Natural killer cell treated with Interleukin-12 subunit alpha and Interleukin-12 subunit beta and Interleukin-15 and Interleukin-18, amount 100 ng/mL, for 72 hours (primary cell): ENCODE measurements around the gene ASPHD2. TPM values are rescaled to one million over a fixed set of nuclear protein-coding genes. Genes with fewer than 3 reads are reported as not detected.

Experiments used
- ATAC-seq, 2 donors: fragments of 150-1000 bp; cut with Tn5 transposase in 1 of 2; sonication (Bioruptor Pico), chemical (Tn5 transposase) in 1 of 2; 2 replicates each; pipeline ENCODE4 v1.10.0; 2021
- DNase-seq: peaks from one replicate; pipeline ENCODE4 v3.0.0; 2022; ENCODE audit warnings: low spot score
- H3K27ac Mint-ChIP-seq, 2 donors: 1 replicate in 1 of 2; 2 replicates in 1 of 2; pipeline ENCODE4 v1.8.0; 2022; ENCODE audit warnings: mixed read lengths in 2 of 2, mild to moderate bottlenecking in 1 of 2, moderate library complexity in 1 of 2
- H3K27me3 Mint-ChIP-seq, 2 donors: 1 replicate in 1 of 2; 2 replicates in 1 of 2; pipeline ENCODE4 v1.8.0; 2022; ENCODE audit warnings: mixed read lengths in 2 of 2
- H3K36me3 Mint-ChIP-seq: one replicate; pipeline ENCODE4 v1.8.0; 2022; ENCODE audit warnings: mixed read lengths
- H3K4me1 Mint-ChIP-seq, 2 donors: 1 replicate in 1 of 2; 2 replicates in 1 of 2; pipeline ENCODE4 v1.8.0; 2022; ENCODE audit warnings: low read depth in 2 of 2, mixed read lengths in 2 of 2, mild to moderate bottlenecking in 1 of 2
- H3K4me3 Mint-ChIP-seq: one replicate; pipeline ENCODE4 v1.8.0; 2022; ENCODE audit warnings: mixed read lengths
- H3K9me3 Mint-ChIP-seq: 2 replicates; pipeline ENCODE4 v1.8.0; 2022; ENCODE audit warnings: mixed read lengths
- total RNA-seq, 2 donors: library from RNA; stranded (reverse); gene quantifications; one replicate each; pipeline ENCODE4 v1.2.3, GENCODE V29; 2022

Gene ASPHD2
- total RNA-seq: 10 to 100 TPM in 1 of 2 donors, 1 to 10 TPM in 1; 8.5 to 13.6 TPM

DNA sequence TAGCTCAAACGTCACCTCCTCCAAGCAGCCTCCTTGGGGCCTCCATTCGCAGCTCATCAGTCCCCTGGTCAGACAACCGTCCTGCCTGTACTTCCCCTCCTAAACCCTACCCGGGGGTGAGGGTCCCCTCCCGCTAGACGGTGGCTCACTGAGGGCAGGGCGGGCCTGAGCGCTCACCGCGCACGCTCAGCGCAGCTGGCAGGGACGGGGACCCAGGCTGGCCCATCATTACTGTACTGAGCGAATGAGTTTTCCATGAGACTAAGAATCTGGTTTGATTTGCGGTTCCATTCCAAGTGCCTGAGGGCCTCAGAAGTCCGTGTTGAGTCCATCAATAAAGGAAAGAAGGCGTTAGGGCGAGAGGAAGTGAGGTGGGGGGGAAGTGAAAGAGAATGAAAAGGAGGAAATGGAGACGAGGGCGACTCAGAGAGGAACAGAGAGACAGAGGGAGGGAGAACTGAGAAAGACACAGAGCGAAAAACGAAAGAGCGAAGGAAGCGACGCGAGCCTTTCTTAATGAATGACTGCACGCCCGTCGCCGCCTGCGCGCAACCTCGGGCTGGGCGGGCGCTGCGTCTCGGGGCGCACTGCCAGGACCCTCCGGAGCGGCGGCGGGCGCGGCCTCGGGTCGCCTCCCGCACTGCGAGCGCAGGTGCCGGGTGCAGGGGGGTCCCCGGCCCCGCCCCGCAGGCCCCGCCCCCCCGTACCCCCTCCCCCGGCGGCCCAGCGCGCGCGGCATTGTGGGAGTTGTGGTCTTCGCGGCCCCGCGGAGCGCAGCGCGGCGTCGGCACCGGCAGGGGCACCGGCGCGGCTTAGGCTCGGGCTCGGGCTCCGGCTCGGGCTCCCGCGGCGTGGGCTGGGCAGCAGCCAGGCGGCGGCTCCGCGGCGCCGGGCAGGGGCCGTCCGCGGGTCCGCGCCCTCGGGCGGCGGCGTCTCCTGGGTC lies at the start of gene ASPHD2:
Gene ASPHD2 (plus strand): TSS at position 746 of the 943 bp plus-strand sequence. CDS start 4,356 bp downstream, outside the sequence.
- peak within 1 kb of the TSS; percentile 95 for H3K4me3 Mint-ChIP-seq
- peak; percentile 88 to 91 for ATAC-seq
- H3K4me1 Mint-ChIP-seq: peaks cover 43 to 50% of the 10 kb centered on the region in 2 donors
- peaks cover 0 to 4% of the 10 kb centered on the region in 2 donors for H3K27me3 Mint-ChIP-seq
- peak; percentile 82 for DNase-seq
- H3K9me3 Mint-ChIP-seq: no peaks in the 10 kb centered on the region
- peak within 1 kb of the TSS; percentile 94 to 95 for H3K27ac Mint-ChIP-seq
- peaks cover 7% of the 10 kb centered on the region for H3K36me3 Mint-ChIP-seq

GRCh38 chr22:26380072-26380830 lies 48.8 kb upstream of the ASPHD2 start:
- no peaks in the 10 kb centered on the region for H3K9me3 Mint-ChIP-seq
- H3K27me3 Mint-ChIP-seq: peaks cover 36 to 52% of the 10 kb centered on the region in 2 donors
- H3K4me1 Mint-ChIP-seq: peaks cover 5 to 6% of the 10 kb centered on the region in 2 donors
- no peak overlapping the region for H3K27ac Mint-ChIP-seq
- H3K36me3 Mint-ChIP-seq: no peaks in the 10 kb centered on the region
- no peak overlapping the region for H3K4me3 Mint-ChIP-seq
- DNase-seq (no peak), ATAC-seq (no peak)

DNA sequence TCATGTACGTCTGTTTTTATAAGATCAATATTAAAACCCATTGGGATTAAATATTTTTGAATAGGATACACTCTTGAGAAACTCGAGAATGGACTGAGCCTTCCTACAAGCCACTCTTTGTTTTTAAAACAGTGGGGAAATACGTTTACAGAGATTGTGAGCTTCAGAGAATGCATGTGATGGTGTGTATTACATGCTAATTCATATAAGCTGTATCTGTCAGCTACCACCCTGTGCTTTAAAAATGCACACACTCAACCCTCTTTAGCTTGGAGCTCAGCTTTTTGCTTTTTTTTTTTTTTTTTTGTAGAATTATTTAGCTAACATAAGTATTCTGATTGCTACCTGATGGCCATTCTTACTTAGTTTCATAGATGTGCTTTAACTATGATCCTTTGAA lies 46.3 kb upstream of the ASPHD2 start:
- Mint-ChIP-seq H3K9me3 (no peaks in the 10 kb centered on the region), H3K4me3 (no peak overlapping the region), H3K27me3 (peaks cover 28 to 34% of the 10 kb centered on the region in 2 donors), H3K27ac (no peak overlapping the region), H3K36me3 (no peaks in the 10 kb centered on the region), H3K4me1 (peaks cover under 1% of the 10 kb centered on the region in 2 donors)
- ATAC-seq: no peak
- no peak for DNase-seq

- Mint-ChIP-seq H3K36me3 (no peaks in the 10 kb centered on the region), H3K4me1 (no peaks in the 10 kb centered on the region), H3K9me3 (no peaks in the 10 kb centered on the region), H3K27ac (no peak overlapping the region), H3K27me3 (peaks cover 25 to 35% of the 10 kb centered on the region in 2 donors), H3K4me3 (no peak overlapping the region)
- ATAC-seq (no peak), DNase-seq (no peak)
These were observed 45.0 kb upstream of the ASPHD2 start for GRCh38 chr22:26383968-26384556.

GRCh38 chr22:26385164-26385563 lies 43.9 kb upstream of the ASPHD2 start:
- Mint-ChIP-seq H3K36me3 (no peaks in the 10 kb centered on the region), H3K27ac (no peak overlapping the region), H3K4me3 (no peak overlapping the region), H3K4me1 (no peaks in the 10 kb centered on the region), H3K9me3 (no peaks in the 10 kb centered on the region), H3K27me3 (peaks cover 23 to 35% of the 10 kb centered on the region in 2 donors)
- DNase-seq (no peak), ATAC-seq (no peak)

DNA sequence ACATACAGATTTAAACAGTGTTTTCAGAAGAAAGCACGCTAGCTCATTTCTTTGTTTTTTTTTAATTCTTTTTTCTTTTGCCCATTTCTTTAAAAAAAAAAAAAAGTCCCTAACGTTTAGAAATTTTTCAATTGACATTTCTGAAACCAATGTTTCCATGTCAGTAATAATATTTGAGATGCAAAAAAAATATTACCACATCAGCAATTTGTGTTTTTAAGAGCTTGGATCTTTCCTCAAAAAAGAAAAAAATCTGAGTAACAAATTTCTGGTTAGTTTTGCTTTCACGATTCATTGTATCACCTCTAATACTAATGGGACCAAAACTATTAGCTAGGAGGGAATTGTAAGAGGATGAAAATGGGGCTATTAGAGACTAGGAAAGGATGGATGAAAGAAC lies 39.9 kb upstream of the ASPHD2 start:
- no peak for ATAC-seq
- no peaks in the 10 kb centered on the region for H3K36me3 Mint-ChIP-seq
- H3K4me3 Mint-ChIP-seq: no peak overlapping the region
- H3K9me3 Mint-ChIP-seq: no peaks in the 10 kb centered on the region
- DNase-seq: no peak
- H3K4me1 Mint-ChIP-seq: no peaks in the 10 kb centered on the region
- peaks cover 19 to 21% of the 10 kb centered on the region in 2 donors for H3K27me3 Mint-ChIP-seq
- H3K27ac Mint-ChIP-seq: no peak overlapping the region

DNA sequence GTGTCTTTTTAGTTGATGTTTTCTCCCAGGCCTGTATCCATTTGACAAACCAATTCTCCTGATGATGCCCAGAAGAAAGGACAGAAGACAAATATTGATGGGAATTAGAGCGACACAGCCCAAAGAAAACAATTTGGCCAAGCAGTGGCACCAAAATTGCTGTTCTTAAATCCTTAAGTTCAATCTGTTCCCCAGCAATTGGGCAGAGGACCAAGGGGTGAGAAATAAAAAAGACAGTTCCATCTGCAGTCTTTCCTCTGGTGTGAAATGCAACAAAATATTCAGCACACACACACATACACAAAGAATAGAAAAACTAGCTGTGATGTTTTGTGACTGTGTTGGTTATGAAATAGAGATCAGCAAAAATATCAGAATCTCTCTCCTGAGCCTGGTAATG lies 38.0 kb upstream of the ASPHD2 start:
- DNase-seq: no peak
- Mint-ChIP-seq H3K9me3 (no peaks in the 10 kb centered on the region), H3K27me3 (peaks cover 15 to 18% of the 10 kb centered on the region in 2 donors), H3K4me1 (no peaks in the 10 kb centered on the region), H3K27ac (no peak overlapping the region), H3K36me3 (no peaks in the 10 kb centered on the region), H3K4me3 (no peak overlapping the region)
- ATAC-seq: no peak

- ATAC-seq: no peak
- no peaks in the 10 kb centered on the region for H3K36me3 Mint-ChIP-seq
- H3K4me3 Mint-ChIP-seq: no peak overlapping the region
- H3K9me3 Mint-ChIP-seq: no peaks in the 10 kb centered on the region
- H3K27ac Mint-ChIP-seq: no peak overlapping the region
- DNase-seq: no peak
- no peaks in the 10 kb centered on the region for H3K4me1 Mint-ChIP-seq
- H3K27me3 Mint-ChIP-seq: peaks cover 15 to 18% of the 10 kb centered on the region in 2 donors
These were observed 37.4 kb upstream of the ASPHD2 start for GRCh38 chr22:26391623-26392022.

DNA sequence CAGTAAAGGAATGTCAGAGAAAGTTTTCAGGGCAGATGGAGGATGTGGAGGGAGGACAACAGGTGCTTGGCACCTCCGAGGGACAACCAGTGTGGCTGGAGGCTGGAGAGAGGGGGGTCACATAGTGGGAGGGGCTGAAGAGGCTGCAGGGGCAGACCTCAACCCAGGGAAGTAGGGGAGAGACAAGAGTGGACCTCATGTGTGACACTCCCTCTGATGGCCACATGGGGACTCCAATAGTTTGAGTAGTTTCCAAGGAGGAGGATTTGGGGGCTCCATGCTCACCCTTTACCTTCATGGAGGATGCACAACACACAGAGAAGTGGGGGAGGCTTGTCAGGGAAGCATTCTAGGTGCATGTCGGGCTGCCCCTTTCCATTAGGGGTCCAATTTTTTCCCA lies 35.1 kb upstream of the ASPHD2 start:
- Mint-ChIP-seq H3K27ac (no peak overlapping the region), H3K4me1 (no peaks in the 10 kb centered on the region), H3K4me3 (no peak overlapping the region), H3K36me3 (no peaks in the 10 kb centered on the region), H3K9me3 (no peaks in the 10 kb centered on the region), H3K27me3 (peaks cover 7 to 15% of the 10 kb centered on the region in 2 donors)
- no peak for ATAC-seq
- DNase-seq: no peak

- Mint-ChIP-seq H3K9me3 (no peaks in the 10 kb centered on the region), H3K4me3 (no peak overlapping the region)
These were observed 34.3 kb upstream of the ASPHD2 start for GRCh38 chr22:26394777-26395176.

GRCh38 chr22:26395926-26396325 lies 33.1 kb upstream of the ASPHD2 start:
- ATAC-seq: no peak
- Mint-ChIP-seq H3K4me1 (no peaks in the 10 kb centered on the region), H3K27ac (no peak overlapping the region), H3K9me3 (no peaks in the 10 kb centered on the region), H3K36me3 (no peaks in the 10 kb centered on the region), H3K27me3 (peaks cover 7 to 13% of the 10 kb centered on the region in 2 donors), H3K4me3 (no peak overlapping the region)
- no peak for DNase-seq

More at GRCh38 chr22:26394777-26395176, 34.3 kb upstream of the ASPHD2 start:
- DNase-seq (no peak), ATAC-seq (no peak)
- Mint-ChIP-seq H3K4me1 (no peaks in the 10 kb centered on the region), H3K36me3 (no peaks in the 10 kb centered on the region), H3K27me3 (peaks cover 7 to 13% of the 10 kb centered on the region in 2 donors), H3K27ac (no peak overlapping the region)

GRCh38 chr22:26398741-26399153 lies 30.3 kb upstream of the ASPHD2 start:
- Mint-ChIP-seq H3K4me1 (no peaks in the 10 kb centered on the region), H3K27me3 (peaks cover 10 to 19% of the 10 kb centered on the region in 2 donors), H3K4me3 (no peak overlapping the region), H3K9me3 (no peaks in the 10 kb centered on the region), H3K27ac (no peak overlapping the region), H3K36me3 (no peaks in the 10 kb centered on the region)
- ATAC-seq (peak in 1 of 2 donors; percentile 62), DNase-seq (no peak)

DNA sequence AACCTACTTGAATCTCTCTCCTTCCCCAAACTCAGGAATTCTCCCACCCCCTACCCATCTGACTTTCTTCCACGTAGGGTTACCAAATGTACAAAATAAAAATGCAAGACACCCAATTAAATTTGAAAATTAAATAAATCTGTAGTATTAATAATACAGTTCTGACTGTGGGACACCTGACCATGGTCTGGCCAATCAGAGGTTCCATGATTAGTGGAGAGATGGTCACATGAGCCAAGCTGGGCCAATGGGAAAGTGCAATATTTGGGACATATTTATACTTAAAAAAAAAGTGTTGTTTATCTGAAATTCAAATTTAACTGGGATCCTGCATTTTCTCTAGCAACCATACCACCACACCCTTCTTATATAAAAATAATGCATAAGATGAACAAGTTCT lies 29.8 kb upstream of the ASPHD2 start:
- Mint-ChIP-seq H3K4me3 (no peak overlapping the region), H3K9me3 (no peaks in the 10 kb centered on the region), H3K36me3 (no peaks in the 10 kb centered on the region), H3K27ac (no peak overlapping the region), H3K4me1 (no peaks in the 10 kb centered on the region), H3K27me3 (peaks cover 12 to 19% of the 10 kb centered on the region in 2 donors)
- ATAC-seq (no peak), DNase-seq (no peak)
